HG03196 (cell line): Measurements from ENCODE around the gene DOCK1.

Source experiments
- ATAC-seq: cut with Tn5 transposase; IDR thresholded peaks from one replicate; pipeline ENCODE4 v1.9.1; 2021; ENCODE audit not compliant: unreplicated experiment

The DOCK1 gene

GRCh38 chr10:127198721-127199120, 293.5 kb downstream of the DOCK1 start:
- no peak for ATAC-seq

GRCh38 chr10:127200646-127201045, 295.4 kb downstream of the DOCK1 start:
- ATAC-seq, result no peak

GRCh38 chr10:127203067-127203466, 297.8 kb downstream of the DOCK1 start:
- no peak for ATAC-seq

GRCh38 chr10:127207081-127207480, 301.9 kb downstream of the DOCK1 start:
- no peak for ATAC-seq

GRCh38 chr10:127210936-127211466, 305.8 kb downstream of the DOCK1 start:
- ATAC-seq, result no peak

GRCh38 chr10:127215866-127216265, 310.6 kb downstream of the DOCK1 start:
- no peak for ATAC-seq

GRCh38 chr10:127216274-127216673, 311.0 kb downstream of the DOCK1 start:
- ATAC-seq, result no peak

- no peak for ATAC-seq
These were observed 311.6 kb downstream of the DOCK1 start for GRCh38 chr10:127216786-127217185.

GRCh38 chr10:127218658-127219057, 313.4 kb downstream of the DOCK1 start:
- no peak for ATAC-seq

GRCh38 chr10:127221281-127221680, 316.1 kb downstream of the DOCK1 start:
- no peak for ATAC-seq

GRCh38 chr10:127227027-127227426, 321.8 kb downstream of the DOCK1 start:
- no peak for ATAC-seq

GRCh38 chr10:127227663-127228062, 322.4 kb downstream of the DOCK1 start:
- no peak for ATAC-seq

GRCh38 chr10:127228195-127228787, 323.1 kb downstream of the DOCK1 start:
- no peak for ATAC-seq

GRCh38 chr10:127234306-127234800, 329.1 kb downstream of the DOCK1 start:
- ATAC-seq, result no peak

GRCh38 chr10:127236266-127236665, 331.0 kb downstream of the DOCK1 start:
- ATAC-seq, result no peak

GRCh38 chr10:127242914-127243313, 337.7 kb downstream of the DOCK1 start:
- no peak for ATAC-seq

GRCh38 chr10:127243490-127244272, 338.5 kb downstream of the DOCK1 start:
- ATAC-seq, result no peak

GRCh38 chr10:127245456-127245855, 340.2 kb downstream of the DOCK1 start:
- no peak for ATAC-seq

GRCh38 chr10:127250031-127250430, 344.8 kb downstream of the DOCK1 start:
- ATAC-seq, result no peak

GRCh38 chr10:127252818-127253217, 347.6 kb downstream of the DOCK1 start:
- ATAC-seq, result no peak

GRCh38 chr10:127254276-127254675, 349.0 kb downstream of the DOCK1 start:
- no peak for ATAC-seq

GRCh38 chr10:127257395-127257794, 352.2 kb downstream of the DOCK1 start:
- ATAC-seq, result no peak
